Left ventricle myocardium inferior (tissue), 1 donor: ENCODE results near the gene CCDC3. TPM values are rescaled to one million over a fixed set of nuclear protein-coding genes. Genes with fewer than 3 reads are reported as not detected.

Source experiments
- DNase-seq: peaks from one replicate; pipeline ENCODE4 v3.0.0-alpha.2; 2020
- H3K27ac ChIP-seq: fragments of 200-600 bp; replicated peaks from 2 replicates; pipeline ENCODE4 v1.8.0; 2021
- H3K27me3 ChIP-seq: fragments of 200-600 bp; 2 replicates; pipeline ENCODE4 v1.8.0; 2021; ENCODE audit warnings: low read depth
- H3K36me3 ChIP-seq: fragments of 200-600 bp; 2 replicates; pipeline ENCODE4 v1.8.0; 2021
- H3K4me1 ChIP-seq: fragments of 200-600 bp; 2 replicates; pipeline ENCODE4 v1.8.0; 2021
- H3K4me3 ChIP-seq: fragments of 200-600 bp; 2 replicates; pipeline ENCODE4 v1.8.0; 2021; ENCODE audit warnings: mild to moderate bottlenecking, moderate library complexity
- H3K9me3 ChIP-seq: fragments of 200-600 bp; replicated peaks from 2 replicates; pipeline ENCODE4 v1.8.0; 2021
- intact Hi-C: fragments of 100-400 bp; cut with micrococcal nuclease; formaldehyde crosslinking; loops from one replicate; pipeline ENCODE4 v1.11.0; 2022
- total RNA-seq: library from RNA; stranded (reverse); fragmentation: NEBNext Ultra II Directional; extraction: Animal tissue kit (Norgen Biotek cat#: 25700); gene quantifications from one replicate; pipeline ENCODE4 v1.2.1, GENCODE V29; 2021
- TF ChIP-seq, protein P1 (sequence below): fragments of 200-600 bp; IDR thresholded peaks from 2 replicates; pipeline ENCODE4 v1.8.0; 2021; ENCODE audit warnings: antibody characterized with exemption, mild to moderate bottlenecking, borderline replicate concordance
- donor health status: DM: no; HTN: yes; CAD: no; lungs with severe emphysema.

The CCDC3 gene
- total RNA-seq, 1 donor from 2014 or later = 5.8 TPM

DNA sequence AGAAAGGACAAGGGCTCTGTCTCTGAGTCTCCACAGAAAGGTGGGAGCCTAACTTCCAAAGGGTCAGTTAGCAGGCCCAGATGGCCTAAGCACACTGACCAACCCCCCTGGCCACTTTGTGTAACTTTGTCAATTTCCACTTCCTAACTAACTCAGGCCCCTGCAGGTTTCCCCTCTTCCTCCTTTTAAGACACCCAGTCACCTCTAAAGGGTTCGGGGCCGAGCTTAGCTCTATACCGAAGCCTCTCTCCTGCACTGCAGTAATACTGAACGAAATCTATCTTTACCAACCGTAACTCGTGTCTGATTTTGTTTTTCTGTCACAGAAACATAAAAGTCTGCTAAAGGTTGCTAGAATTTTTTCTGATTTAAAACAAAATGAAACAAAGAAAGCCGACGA lies 44.4 kb downstream of the CCDC3 start:
- DNase-seq = no peak
- H3K36me3 ChIP-seq = no peaks in the 10 kb centered on the region
- H3K4me1 ChIP-seq = peaks cover 11% of the 10 kb centered on the region
- peaks cover 22% of the 10 kb centered on the region for H3K9me3 ChIP-seq
- TF ChIP-seq, protein P1, sequence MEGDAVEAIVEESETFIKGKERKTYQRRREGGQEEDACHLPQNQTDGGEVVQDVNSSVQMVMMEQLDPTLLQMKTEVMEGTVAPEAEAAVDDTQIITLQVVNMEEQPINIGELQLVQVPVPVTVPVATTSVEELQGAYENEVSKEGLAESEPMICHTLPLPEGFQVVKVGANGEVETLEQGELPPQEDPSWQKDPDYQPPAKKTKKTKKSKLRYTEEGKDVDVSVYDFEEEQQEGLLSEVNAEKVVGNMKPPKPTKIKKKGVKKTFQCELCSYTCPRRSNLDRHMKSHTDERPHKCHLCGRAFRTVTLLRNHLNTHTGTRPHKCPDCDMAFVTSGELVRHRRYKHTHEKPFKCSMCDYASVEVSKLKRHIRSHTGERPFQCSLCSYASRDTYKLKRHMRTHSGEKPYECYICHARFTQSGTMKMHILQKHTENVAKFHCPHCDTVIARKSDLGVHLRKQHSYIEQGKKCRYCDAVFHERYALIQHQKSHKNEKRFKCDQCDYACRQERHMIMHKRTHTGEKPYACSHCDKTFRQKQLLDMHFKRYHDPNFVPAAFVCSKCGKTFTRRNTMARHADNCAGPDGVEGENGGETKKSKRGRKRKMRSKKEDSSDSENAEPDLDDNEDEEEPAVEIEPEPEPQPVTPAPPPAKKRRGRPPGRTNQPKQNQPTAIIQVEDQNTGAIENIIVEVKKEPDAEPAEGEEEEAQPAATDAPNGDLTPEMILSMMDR = no peak
- no peak overlapping the region for H3K4me3 ChIP-seq
- intact Hi-C loops = no loop called here
- no peak overlapping the region for H3K27ac ChIP-seq
- peaks cover 21% of the 10 kb centered on the region for H3K27me3 ChIP-seq

GRCh38 chr10:12954866-12955265 lies 46.6 kb downstream of the CCDC3 start:
- no peaks in the 10 kb centered on the region for H3K4me1 ChIP-seq
- no peak for DNase-seq
- H3K4me3 ChIP-seq = no peak overlapping the region
- peaks cover 7% of the 10 kb centered on the region for H3K27me3 ChIP-seq
- no peak overlapping the region for H3K27ac ChIP-seq
- TF ChIP-seq, protein P1 = no peak
- intact Hi-C loops = no loop called here
- no peaks in the 10 kb centered on the region for H3K36me3 ChIP-seq
- H3K9me3 ChIP-seq = peaks cover 22% of the 10 kb centered on the region

DNA sequence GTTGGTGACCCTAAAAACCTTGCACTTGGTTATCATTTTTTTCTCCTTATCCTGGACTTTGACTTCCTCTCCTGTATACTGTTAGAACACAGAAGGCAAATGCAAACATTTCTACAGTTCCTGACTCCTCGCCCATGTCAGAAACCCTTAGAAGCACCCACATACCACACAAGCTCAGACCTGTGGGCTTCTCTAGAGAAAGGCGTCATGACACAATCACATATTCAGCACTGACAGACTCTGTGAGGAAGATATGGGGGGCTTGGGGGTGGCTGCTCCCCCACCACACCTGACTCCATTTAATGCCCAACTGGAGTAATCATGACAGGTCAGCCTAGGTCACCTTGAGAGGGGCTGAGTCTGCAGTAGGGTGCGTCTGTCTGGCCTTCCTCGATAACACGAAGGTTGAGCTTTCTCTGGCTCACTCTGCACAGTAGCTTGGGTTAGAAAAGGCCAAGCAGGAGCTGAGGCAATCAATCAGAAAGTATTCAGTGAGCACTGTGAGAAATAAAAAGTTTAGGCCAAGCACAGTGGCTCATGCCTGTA lies 50.9 kb downstream of the CCDC3 start:
- Histone ChIP-seq H3K4me3 (no peak overlapping the region), H3K36me3 (no peaks in the 10 kb centered on the region), H3K9me3 (peaks cover 10% of the 10 kb centered on the region), H3K4me1 (no peaks in the 10 kb centered on the region), H3K27ac (no peak overlapping the region), H3K27me3 (no peaks in the 10 kb centered on the region)
- intact Hi-C loops = no loop called here
- no peak for DNase-seq
- TF ChIP-seq, protein P1 = no peak

- TF ChIP-seq, protein P1 = no peak
- H3K9me3 ChIP-seq = peaks cover 10% of the 10 kb centered on the region
- no peak overlapping the region for H3K27ac ChIP-seq
- no peaks in the 10 kb centered on the region for H3K27me3 ChIP-seq
- no peaks in the 10 kb centered on the region for H3K36me3 ChIP-seq
- intact Hi-C loops = no loop called here
- no peaks in the 10 kb centered on the region for H3K4me1 ChIP-seq
- H3K4me3 ChIP-seq = no peak overlapping the region
- no peak for DNase-seq
These were observed 52.3 kb downstream of the CCDC3 start for GRCh38 chr10:12949248-12949647.

- H3K36me3 ChIP-seq = no peaks in the 10 kb centered on the region
- H3K27me3 ChIP-seq = no peaks in the 10 kb centered on the region
- no peak overlapping the region for H3K27ac ChIP-seq
- peaks cover 2% of the 10 kb centered on the region for H3K9me3 ChIP-seq
- intact Hi-C loops = no loop called here
- no peak overlapping the region for H3K4me3 ChIP-seq
- DNase-seq = no peak
- H3K4me1 ChIP-seq = no peaks in the 10 kb centered on the region
- TF ChIP-seq, protein P1 = no peak
These were observed 53.8 kb downstream of the CCDC3 start for GRCh38 chr10:12947741-12948140.

DNA sequence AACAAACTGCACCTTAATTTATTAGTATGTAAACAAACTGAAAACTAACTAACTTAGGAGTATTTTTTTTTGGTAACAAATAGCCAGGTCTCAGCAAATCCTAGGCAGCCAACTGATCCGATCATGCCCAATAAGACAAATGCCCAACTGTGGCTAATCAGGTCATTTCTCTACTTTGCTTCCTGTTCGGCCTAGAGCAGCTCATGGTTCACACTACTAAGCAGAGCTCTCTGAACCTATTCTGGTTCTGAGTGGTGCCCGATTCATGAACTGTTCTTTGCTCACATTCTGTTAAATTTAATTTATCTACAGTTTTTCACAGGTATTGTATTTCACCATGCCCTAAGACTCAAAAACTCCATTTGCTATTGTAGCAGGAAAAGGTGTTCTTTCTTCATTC lies 55.1 kb downstream of the CCDC3 start:
- H3K36me3 ChIP-seq = no peaks in the 10 kb centered on the region
- TF ChIP-seq, protein P1 = no peak
- no peak overlapping the region for H3K27ac ChIP-seq

More for the DNA sequence above, 55.1 kb downstream of the CCDC3 start:
- intact Hi-C loops = no loop called here
- Histone ChIP-seq H3K9me3 (no peaks in the 10 kb centered on the region), H3K4me3 (no peak overlapping the region), H3K4me1 (no peaks in the 10 kb centered on the region), H3K27me3 (no peaks in the 10 kb centered on the region)
- DNase-seq = no peak
